Activated CD4-positive, alpha-beta T cell treated with anti-CD3 and anti-CD28 coated beads, Interleukin-2, amount 50 U/mL, for 1 hour (primary cell): Measurements from ENCODE around the gene BTBD6.

ENCODE experiments used
- DNase-seq: peaks from one replicate; pipeline ENCODE4 v3.0.0-alpha.2; 2020

The BTBD6 gene

DNA sequence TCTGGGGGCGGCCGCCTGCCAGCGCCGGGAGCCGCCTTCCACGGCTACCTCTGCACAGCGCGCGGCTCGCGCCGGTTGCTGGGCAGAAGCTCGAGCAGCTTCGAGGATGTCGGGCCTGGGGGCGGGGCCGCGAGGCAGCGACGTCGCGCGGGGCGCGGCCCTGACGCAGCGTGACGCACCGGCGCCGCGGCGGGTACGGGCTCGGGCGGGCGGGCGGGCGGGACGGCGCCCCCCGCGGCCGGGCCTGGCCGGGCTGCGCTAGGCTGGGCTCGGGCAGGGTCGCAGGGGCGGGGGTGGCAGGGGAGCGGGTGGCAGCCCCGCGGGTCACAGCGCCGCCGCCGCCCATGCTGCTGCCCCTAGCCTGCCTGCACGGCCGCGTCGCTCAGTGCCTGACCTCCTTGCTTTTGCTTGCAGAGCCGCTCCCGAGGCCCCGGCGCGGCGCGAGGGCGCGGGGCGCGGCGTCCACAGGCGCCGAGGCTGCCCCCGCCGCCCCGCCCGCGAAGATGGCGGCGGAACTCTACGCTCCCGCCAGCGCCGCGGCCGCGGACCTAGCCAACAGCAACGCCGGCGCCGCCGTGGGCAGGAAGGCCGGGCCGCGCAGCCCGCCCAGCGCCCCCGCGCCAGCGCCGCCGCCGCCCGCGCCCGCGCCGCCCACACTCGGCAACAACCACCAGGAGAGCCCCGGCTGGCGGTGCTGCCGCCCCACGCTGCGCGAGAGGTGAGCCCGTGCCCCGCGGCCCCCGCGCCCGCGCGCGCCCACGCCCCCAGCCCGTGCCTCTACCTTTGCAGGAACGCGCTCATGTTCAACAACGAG is at the start of gene BTBD6:
Gene BTBD6, plus strand, starts transcription at position 166 of the 814 bp plus-strand sequence. Its CDS starts 179 bp downstream, at position 345.
- peak; percentile 87 for DNase-seq

DNA sequence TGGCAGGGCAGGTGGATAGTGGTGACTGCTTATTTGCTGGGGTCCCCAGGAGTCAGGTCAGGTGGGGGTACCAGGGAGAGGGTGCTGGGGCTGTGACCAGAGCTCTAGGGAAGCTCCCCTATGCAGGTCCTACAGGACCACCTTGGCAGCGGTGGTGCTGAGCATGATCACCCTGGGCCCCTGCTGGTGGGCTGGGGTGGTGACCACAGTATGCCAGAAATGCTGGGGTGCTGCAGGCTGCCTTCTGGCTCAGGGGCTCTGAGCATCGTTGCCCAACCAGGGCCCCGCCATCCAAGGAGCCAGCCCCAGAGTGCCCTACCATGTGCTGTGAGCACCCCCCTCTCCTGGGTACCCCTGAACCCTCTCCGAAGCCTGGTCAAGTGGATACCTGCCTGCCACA is 49.7 kb upstream of the BTBD6 start:
- DNase-seq = no peak

DNA sequence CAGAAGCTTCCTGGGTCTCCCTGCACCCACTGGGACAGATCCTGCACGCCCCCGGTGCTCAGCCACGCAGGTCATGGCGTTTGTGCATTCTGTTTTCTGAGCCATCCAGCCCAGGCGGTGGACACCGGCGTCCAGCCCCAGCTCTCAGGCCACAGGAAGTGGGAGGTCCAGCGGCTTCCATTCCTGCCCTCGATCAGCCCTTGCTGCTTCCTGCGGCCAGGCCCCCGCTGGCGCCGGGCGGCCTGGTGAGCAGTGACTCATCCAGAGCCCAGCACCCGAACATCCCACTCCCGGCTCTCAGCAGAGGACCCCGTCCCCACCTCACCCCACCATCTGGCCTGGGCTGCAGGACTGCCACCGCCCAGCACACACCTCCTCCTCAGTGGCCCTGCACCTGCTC is 49.2 kb upstream of the BTBD6 start:
- DNase-seq = no peak

DNA sequence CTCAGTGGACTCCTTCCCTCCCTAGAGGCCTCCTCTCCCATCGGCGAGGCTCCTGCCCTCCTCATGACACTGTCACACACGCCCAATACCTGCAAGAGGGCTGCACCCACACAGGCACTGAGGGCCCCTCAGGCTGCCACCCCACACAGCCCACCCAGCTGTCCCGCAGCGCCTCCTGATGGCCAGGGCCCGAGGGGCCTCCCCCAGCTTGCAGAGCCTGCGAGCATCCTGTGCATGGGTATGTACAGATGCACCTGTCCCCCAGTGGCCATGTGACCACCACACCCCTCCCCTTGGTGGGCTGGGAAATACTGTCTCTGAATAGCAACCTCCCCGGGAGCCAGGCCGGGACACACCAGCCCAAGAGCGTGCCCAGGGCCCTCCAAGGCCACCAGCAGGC is 48.3 kb upstream of the BTBD6 start:
- no peak for DNase-seq

DNA sequence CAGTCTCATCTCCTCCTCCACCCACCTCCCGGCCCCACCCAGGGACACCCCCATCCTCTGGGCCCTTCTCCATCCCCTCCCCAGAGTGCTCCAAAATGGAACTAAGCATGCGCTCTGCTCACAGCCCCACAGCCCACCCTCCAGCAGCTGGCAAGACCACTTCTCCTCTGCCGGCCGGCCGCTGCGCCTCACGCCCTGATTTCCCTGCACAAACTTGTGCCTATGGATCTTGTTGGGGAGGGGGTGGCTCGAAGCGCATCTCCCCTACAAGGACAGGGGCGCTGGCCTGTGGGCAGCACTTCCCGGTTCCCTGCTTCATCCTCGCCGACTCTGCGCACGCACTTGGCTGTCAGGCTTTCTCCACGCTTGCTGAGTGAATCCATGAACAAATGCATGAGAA is 47.7 kb upstream of the BTBD6 start:
- no peak for DNase-seq

DNA sequence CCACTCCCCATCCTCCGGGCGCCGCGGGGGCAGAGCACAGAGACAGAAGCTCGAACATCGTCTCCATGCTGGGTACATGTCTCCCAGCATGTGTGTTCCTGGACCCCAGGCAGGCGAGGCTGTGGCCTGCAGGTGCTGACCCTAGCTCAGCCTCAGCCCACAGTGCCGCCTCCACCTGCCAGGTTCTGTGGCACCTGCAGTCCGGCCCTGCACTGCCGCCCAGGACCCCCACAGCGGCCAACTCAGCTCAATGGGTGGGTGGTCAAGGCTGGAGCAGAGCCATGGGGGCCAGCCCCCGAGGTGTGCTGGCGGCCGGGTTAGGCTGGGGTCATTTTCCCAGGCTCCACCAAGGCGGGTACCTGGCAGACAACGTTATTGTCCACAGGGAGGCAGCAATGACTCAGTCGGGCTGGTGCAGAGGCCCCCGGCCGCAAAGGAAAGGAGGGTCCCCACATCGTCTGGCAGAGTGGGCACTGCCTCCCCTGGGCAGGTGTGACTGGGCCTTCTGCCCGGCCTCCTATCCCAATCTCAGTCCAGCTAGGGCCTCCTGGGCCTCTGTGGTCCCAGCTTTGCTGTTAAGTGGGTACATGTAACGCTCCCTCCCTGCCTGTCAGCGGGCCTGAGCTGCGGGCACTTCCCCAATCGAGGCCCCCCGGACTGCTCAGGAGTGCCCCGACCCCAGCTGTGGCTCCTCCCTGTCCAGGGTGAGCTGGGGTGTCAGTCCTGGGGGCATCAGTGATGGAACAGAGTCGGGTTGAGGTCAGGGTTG is 47.0 kb upstream of the BTBD6 start:
- no peak for DNase-seq

DNA sequence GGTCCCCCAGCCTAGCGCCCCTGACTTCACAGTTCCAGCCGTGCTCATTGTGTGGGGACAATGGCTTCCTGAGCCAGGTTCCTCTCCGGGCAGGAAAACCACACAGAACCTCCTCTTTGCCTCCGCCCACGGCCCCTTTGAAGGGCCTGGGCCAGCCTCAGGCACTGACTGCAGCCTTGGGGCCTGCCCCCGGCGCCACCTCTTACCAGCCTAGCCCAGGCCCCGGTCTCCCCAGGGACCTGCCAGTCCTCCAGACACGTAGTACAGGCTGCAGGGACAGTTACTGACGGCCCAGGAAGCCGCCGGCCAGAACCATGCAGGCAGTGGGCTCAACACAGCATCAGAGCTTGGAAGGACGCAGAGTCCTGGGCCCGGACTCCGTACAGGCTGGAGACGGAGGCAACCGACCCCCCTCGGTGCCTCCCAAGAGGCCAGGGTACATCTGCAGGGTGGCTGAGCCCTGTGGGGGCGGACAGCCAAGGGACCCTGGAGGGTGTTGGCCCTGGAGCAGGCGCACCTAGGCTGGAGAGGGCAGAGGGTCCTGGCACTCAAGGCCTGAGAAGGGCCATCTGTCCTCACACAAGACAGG is 46.3 kb upstream of the BTBD6 start:
- DNase-seq = no peak

DNA sequence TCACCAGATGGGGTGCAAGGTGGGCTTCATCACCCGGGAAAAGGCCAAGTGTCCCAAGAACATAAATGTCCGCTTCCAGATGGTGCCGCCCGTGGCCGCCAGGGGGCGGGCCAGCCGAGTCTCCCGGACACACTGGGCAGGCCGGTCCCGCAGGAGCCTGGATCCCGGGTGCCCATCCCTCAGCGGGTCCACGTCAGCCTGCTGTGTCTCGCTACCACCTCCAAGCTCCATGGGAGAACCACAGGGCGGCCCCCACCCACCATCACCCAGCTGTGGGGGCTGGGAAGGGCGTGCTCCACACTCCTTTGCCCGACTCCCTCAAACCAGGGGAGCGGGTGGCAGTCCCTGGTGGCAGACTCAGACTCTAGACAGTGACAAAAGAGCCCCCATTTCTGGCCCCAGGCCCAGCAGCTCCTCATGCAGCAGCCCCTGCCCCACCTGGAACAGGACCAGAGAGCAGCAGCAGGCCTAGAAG is 45.2 kb upstream of the BTBD6 start:
- DNase-seq = peak; percentile 60

DNA sequence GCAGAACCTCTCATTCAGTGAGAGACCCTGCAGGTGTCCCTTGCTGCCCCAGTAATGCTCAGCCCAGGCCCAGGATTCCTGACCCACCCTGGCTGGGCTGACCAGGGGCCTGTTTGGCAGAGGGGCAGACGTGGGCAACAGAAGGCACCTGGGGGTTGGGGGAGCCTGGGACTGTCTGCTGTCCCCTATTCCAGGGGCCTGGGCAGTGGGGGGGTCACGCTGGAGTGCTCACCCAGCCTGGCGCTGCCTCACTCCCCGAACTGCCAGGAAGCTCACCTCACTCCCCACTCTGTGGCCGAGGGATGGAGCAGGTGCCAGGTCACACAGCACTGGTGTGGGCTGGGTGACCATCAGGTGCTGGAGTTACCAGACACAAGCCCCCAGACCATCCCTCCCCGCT is 44.6 kb upstream of the BTBD6 start:
- DNase-seq = no peak

DNA sequence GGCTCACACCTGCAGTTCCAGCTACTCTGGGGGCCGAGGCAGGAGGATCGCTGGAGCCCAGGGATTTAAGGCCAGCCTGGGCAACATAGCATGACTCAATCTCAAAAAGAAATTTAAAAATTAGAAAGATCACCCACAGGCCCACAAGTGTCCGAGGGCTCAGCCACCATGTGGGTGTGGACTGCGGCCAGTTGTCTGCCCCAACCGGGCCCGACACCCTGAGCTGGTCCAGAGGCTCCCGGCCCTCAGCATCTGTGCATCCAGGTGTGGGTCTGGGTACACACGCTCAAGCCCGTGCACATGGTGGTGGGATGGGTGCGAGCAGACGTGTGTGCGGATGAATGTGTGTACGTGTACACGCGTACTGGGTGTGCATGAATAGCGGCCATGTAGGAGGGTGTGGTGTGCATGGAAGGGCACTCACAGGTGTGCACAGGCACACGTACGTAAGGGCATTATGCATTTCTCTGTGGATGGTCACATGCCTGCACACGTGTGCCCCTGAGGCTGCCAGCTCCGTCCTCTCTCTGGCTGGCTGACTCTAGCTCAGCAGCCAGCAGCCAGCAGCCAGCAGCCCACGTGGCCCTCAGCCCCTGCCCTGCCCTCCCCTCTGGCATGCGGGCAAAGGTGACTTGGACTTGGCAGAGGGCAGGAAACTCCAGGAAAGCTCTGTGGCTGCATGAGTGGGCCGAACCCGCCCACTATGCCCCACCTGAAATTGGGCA is 44.0 kb upstream of the BTBD6 start:
- DNase-seq = no peak

DNA sequence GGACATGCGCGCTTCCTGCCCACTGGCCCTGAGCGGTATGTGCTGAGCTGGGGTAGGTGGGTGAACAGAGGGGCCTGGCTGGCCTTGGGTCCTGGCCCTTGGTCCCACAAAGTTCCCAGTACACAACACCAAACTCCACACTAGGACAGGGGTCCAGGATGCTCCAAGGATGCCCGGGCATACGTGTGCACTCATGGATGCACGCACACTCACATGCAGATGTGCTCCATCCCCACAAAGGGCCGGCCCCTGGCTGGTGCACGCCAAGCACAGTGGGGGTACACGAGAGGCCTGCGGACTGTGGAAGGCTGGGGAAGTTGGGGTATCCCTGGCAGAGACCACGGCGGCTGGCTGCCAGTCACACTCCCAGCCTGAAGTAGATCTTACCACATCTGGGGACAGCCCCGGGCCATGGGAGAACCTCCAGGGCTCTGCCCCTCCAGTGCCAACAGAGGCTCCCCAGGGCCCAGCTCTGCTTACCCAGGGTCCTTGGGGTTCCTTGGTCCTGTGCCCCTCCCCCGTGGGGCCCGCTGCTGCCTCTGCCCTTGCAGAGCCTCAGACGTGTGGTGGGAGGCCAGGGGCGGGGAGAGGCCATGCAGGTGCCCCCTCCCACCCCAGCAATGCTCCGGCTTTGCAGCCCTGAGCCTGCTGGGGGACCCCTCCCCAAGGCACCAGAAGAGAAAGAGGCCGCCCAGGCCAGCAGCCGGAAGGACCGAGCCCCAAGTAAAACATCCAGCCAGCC is 43.2 kb upstream of the BTBD6 start:
- DNase-seq = no peak

DNA sequence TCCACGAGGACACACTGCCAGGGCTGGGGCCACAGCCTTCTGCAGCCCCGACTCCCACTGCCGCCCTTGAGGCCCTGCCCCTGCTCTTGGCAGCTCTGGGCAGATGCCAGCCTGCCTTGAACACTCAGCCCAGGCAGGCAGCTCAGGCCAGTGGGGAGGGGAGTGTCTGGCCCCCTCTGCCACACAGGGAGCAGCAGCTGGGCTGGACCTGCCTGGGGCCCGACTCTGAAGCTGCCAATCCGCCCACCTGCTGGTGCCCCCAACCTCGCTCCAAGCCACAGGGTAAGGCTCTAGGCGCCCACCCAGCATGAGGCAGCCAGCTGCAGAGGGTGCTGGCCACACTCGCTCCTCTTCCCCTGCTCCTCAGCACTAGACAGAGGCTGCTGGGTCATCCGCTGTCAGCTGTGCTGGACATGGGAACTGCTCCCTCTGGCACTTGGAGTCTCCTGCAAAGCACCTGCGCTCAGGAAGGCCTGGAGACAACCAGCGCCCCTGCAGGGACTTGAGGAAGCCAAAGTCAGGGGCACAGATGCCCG is 42.6 kb upstream of the BTBD6 start:
- DNase-seq = no peak

DNA sequence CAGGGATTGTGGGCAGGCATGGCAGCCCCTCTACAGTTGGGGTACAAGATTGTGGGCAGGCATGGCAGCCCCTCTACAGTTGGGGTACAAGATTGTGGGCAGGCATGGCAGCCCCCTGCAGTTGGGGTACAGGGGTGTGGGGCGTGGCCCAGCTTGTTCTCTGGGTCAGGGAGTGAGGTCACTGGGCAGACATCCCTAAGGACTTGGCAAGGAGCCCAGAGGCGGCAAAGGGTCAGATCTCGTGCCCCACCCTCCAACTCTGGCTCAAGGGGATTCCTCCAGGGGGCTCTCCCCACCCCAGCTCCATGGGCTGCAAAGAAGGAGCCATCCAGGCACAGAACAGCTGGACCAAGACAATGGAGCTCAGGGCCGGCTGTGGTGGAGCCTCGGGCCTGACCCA is 41.5 kb upstream of the BTBD6 start:
- no peak for DNase-seq

DNA sequence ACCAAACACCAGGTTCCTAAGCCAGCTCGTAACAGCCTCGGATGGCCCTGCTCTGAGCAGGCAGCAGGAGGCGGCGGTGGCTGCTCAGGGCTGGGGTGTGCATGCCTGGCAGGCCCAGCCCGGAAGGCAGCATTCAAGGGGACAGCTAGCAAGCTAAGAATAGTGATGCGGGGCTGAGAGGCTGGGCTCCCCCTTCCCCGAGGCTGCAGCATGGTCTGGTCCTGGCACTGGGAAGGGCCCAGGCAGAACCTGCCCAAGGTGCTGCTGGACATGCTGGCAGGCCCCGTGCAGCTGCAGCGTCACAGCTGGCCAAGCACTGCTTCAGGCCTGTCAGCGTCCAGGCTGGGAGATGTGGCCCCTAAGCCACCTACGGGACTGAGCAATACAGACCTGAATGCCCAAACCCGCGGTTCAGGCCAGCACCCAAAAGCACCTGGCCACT is 40.9 kb upstream of the BTBD6 start:
- DNase-seq = no peak

DNA sequence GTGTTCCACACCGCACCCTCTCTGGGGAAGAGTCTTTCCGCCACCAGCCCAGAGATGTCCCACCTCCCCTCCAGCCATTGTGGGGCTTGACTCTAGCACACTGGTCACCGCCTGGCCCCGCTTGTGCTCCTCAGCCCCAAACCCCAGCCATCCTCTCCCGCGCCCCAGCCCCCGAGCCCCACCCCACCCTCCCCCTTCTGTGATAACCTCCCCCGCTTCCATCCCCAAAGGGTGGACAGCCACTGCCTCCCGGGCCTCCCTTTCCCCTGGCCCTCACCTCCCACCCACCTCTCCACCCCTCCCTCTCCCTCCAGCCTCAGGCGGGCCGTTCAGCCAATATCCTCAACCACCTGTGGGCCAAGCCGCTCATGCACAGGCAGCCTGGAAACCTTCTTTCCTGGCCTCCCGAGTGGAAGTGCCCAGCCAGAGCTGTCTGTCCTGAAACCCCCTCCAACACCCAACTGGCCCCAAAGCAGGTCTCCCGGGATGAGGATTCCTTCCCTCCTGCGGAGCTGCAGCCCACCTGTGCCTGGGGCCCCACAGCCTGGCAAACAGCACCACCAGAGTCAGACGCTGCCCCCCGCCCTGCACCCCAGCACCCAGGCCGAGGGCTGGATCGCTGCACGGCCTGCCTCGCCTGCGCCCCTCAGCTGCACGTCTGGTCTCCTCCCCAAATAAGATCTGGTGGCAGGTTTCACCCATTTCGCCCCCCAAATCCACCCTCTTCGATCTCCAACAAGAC is 40.2 kb upstream of the BTBD6 start:
- no peak for DNase-seq

DNA sequence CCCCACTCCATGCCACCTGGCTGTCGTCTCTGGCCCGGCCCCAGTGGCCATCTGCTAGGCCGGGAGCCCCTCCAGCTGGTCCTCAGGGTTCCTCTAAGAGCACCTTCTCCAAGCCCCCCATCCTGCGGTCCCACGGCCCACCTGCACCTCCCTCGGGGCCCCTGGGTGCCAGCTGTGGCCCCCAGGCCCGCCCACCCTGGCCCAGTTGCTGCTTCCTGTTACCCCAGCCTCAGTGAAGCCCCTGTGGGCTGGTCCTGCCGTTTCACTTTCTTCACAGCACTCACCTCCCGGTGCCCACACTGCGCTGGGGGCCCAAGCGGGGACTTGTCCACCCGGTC is 39.6 kb upstream of the BTBD6 start:
- DNase-seq = no peak

DNA sequence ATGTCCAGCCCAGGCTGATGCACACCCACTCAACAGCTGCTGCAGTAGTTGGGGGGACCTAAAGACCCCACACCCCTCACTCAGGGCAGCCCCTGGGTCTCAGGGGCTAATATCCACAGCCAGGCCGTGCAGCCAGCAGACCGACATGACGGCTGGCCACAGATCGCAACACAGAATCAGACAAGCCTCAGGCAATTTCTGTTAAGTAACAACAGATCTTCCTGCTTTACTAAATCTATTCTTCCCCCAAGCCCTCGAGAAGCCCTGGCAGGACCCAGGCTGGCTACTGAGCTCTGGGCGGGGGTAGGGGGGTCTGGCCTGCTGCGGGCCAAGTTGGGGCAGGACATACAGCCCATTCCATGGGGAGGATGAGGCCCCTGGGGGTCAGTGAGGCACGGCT is 39.2 kb upstream of the BTBD6 start:
- no peak for DNase-seq

DNA sequence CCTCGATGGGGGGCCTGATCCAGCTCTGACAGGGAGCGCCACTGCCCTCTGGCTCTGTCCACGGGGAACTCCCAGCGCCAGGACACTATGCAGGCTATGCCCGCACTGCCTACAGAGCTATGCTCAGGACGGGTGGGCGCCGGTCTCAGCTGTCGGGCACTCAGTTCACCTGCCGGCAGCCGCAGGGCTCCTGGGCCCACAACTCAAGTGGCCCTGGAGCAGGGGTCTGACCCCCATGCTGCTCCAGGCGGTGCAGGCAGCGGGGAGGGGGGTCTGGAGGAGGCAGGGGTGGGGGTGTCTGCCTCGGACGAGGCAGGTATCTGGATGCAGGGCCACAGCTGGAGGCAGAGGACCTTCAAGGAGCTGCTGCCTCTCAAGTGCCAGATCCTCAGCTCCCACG is 38.7 kb upstream of the BTBD6 start:
- DNase-seq = no peak

DNA sequence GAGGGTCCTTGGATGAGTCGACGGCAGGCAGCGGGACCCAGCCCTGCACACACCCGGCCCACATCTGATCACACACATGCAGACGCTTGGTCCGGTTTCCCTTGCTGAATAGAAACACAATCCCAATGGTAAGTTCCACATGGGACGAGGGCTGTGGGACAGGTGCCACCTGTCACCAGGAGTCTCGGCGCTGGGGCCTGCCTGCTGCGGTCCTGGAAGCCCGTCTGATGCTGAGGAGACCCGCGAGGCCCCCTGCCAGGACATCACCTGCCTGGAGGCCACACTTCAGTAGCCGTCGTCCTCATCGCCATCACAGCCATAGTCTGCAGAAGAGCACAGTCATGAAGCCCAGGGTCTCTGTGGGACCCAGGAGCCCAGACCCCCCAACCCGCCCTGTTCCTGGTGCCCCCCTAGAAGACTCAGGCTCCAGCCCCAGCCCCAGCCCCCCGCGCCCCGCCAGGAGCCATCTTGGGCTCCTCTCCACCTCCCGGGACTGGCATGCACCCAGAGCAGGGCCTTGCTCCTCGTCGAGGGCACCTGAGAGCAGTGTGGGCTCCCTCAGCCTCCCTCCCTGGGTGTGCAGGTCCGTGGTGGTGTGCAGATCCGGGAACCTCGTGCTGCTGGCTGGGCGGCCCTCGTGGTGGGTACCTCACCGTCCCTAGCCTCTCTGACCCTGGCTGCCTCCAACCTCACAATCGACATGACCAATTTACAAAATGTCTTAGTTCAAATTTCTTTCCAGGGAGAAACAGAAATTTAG is 37.9 kb upstream of the BTBD6 start:
- no peak for DNase-seq

DNA sequence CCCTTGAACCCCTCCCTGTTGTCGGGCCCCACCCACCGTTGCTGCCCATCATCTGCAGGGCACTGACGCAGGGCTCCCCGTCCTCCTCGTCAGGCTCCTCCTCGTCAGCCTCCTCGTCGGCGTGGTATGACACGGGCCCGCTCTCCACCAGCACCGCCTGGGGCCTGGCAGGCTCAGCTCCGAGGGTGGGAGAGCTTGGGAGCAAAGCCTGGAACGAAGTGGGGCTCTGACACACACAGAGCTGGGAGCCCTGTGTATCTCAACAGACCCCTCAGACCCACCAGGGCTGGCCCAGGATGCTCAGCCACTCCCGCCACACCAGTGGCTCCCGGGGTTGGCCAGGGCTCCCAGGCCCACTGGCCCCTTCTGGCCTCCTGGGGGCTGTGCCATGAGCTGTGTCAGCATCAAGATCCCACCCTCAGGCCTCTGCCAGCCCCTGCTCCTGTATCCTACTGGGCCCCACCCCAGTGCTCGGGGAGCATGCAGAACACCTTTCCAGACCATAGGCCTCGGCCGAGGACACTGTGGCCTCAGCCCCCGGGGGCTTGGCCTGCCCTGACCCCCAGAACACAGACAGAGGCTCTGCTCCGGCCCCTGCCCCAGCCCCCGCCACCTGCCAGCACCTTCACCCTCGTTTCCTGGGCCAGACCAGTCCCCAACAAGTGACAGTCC is 37.1 kb upstream of the BTBD6 start:
- no peak for DNase-seq
